Putamen (tissue), 1 donor: ENCODE results near the gene CANT1.
"Not testable (repeated sequence)": the region's sequence is repeated elsewhere in the genome, so short reads cannot be mapped to it uniquely, and the experiment has no call there.

Experiments used
- DNase-seq: peaks from one replicate; pipeline ENCODE4 v3.0.0-alpha.2; 2016; ENCODE audit warnings: low spot score

Gene CANT1

DNA sequence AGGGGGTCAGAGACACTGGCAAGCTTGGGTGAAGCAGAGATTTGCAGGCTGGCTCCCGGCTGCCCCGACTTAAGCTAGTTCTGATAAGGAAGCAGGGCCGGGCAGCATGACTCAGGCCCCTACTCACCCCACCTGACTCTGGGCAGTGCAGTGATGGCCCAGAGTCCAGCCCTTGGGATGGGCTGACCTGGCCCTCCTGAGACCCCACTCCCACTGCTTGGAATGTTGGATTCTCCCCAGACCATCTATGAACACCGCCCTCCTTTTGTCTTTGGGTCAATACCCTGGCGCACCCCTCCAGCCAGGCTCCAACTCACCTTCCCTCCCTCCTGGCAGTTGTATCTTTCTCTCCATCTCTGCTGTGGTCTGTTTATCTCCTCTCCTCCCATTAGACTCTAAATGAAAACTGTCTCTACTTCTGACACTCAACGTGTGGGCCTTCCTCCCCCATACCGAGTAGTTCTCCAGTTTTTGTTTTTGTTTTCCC is 50.9 kb downstream of the CANT1 start:
- DNase-seq: no peak

DNA sequence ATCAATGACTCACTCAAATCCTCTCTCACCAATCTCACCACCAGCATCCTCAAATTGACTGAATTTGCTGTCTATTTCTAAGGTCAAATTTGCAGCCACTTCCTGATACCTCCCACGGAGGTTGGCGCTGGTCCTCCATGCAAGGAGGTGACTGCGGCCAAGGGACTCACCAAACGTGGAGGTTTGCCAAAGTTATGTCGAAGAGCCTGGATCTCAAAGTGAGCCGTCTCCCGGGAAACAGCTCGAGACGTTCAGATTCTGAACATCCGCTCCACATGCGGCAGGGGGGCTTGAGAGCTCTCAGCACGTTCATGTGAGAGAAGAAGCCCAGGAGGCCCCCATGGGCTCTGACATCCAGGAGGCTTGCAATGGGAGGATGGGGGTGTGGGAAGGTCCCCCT is 52.4 kb downstream of the CANT1 start:
- DNase-seq: no peak

DNA sequence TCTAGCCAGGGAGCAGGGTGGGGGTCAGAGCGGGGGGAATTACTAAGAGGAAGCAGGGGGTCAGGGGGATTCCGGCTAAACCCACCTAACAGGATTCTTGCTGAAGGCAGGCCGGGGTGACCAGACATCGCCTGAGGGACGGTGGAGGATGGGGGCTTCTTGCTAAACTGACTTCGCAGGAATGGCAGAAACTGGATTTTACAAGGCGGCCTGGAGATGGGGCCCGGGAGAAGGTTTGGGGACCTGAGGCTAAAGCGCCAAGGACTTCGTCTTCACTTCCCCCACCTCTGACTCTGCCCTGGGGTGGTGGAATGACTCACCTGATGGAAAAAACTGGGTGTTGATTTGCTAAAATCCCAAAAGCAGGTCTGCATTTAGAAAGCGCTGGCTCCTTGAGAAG is 53.3 kb downstream of the CANT1 start:
- DNase-seq: no peak

DNA sequence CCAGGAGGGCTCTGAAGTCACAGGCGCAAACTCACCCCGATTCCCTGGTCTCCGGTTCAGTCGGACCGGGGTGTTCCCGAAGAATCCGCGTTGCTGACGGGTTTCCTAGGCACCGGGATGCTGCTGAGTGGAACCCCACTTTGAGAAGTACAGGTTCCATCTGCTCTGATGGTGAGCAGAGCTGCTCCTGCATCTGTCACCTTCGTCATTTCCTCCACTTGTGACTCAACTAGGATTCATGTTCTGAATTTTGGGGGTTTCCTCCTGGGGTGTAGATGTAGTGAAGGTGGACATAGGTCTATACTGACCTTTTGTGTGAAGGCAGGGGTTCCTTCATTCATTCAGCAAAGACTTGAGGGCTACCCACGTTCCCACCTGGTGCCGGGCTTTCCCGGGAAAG is 54.9 kb downstream of the CANT1 start:
- DNase-seq: no peak

DNA sequence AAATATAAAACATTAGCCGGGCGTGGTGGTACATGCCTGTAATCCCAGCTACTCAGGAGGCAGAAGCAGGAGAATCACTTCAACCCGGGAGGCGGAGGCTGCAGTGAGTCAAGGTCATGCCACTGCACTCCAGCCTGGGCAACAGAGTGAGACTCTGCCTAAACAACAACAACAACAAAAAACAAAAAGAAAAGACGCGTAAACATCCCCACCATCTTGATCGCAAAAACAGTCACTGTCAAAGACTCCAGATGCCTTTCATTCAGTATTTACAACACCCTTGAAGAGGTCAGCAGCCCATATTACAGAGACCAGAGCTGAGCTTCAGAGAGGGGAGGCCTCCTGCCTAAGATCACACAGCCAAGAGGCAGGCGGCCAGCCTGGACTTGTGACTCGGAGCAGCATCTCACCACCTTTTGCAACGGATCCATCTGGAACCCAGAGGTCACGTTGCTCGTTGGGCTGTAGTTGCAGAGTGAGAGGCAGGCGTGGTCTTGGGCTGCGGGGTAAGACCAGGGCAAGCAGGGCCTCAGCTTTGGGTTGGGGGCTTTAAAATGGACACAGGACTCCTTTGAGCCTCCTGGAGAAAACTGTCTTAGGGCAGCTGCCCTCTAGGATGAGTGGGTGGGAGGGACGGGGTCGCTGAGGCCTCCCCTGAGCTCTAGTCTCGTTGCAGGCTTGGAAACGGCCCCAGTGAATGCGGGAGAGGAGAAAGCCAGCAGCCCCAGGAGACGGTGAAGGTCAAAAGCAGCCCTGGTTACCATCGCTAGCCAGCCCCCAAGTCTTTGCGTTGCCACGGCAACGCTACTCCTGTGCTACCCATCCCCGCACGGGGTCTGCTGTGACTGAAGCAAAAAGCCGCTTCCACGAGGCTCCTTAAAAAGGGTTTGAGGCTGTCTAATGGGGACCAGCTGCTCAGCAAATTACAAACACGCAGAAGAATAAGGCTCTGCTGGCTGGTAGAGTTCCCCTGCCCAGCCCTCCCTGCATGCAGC is 55.9 kb downstream of the CANT1 start:
- no peak for DNase-seq

DNA sequence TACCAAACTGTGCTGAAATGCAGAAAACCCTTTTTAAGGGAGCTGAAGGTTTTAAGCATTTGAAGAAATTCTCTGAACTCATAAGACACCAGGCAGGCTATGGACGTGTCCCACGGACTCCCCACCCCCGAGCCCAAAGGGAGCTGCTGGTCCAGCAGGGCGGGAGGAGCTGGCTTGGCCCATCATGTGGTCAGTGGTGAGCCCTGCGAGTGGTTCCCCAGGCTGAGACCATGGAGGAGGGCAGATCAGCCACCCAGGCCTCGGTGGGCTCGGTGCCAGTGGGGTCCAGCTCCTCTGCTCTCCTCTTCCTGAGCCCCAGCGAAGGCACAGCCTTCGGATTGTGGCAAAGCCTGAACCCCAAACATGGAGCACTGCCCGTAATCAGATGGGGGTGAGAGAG is 56.9 kb downstream of the CANT1 start:
- DNase-seq: no peak

DNA sequence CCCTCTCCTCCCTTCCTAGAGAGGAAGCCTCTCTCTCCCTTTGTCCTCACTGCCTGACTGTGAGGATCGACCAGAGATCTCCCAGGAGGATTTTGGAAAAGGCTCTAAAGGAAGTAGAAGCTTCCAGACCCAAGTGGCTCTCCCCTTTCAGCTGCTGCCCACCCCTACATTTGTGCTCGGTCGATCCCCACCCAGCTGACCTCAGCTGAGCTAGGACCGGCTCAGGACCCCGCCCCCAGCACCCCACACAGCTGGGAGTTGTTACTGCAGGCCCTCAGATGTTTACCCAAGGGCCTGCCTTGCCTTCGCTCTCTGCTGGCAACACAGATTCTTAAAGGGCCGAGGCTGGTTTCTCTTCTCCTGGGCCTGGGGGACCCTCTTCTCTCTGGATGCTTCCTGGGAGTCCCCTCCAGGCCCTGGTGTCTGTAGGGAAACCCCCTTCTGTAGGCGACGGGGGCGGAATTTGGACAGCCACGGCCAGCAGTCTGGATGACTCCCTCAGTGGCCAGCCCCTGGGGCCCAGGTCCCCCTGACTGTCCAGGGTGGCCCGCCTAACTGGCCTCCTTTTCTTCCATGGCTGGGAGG is 57.5 kb downstream of the CANT1 start:
- no peak for DNase-seq

DNA sequence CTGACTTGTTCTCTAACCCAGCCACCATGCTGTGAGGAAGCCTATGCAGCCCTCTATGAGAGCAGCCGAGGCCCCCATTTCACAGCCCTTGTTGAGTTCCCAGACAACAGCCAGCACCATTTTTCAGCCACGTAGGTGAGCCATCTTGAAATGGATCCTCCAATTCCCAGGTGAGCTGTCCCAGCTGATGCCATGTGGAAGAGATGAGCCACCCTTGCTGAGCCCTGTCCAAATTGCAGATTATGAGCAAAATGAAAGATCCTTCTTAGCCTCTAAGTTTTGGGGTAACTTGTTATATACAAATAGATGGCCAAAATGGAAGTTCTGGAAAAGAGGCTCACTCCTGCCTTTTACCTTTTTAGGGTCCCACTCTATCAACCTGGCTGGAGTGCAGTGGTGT is 58.7 kb downstream of the CANT1 start:
- no peak for DNase-seq

DNA sequence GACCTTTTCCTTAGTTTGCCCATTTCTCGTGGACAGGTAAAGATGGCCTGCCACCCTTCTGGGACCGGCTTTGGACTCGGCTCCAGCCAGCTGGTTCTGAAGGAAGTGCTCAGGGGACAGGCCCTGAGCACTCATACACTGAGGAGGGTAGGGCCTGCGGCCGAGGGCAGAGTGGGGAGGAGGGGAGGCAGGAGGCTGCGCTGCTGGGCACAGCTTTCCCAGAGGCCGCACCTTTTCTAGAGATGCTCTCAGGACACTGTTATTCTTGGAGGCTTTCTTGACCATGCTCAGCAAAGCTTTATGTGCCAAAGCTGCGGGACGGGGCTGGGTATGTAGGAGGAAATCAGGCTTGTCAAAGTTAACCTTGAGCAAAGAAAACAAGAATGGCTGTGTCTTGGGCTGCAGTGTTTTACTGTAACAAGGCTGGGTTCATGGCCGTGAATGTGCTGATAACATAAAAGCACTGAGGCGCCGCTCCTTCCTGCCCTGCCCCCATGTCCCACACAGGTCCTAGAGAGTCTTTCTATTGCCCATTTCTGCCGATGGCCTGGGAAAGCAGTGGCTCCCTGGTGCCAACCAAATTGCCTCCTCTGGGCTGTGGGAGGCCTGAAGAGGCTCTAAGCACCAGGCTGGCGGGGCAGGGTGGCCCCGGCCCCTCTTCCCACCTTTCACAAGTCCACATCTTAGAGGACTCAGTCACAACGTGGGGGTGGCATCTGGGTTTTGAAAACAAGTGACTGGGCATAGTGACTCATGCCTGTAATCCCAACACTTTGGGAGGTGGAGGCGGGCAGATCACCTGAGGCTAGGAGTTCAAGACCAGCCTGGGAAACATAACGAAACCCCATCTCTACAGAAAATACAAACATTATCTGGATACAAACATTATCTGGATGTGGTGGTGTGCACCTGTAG is 62.1 kb downstream of the CANT1 start:
- no peak for DNase-seq

DNA sequence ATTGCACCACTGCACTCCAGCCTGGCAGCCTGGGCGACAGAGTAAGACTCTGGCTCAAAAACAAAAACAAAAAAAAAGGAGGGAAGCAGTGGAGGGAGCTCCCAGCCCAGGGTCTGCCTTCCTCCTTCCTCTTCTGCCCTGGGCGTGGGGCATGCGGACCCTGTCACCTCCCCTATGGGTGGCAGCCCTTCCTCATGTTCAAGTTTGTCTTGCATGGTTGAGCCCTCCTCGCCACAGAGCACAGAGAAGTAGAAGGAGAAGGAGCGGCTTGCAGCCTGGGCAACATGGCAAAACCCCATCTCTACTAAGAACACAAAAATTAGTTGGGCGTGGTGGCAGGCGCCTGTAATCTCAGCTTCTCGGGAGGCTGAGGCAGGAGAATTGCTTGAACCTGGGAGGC is 62.9 kb downstream of the CANT1 start:
- no peak for DNase-seq

DNA sequence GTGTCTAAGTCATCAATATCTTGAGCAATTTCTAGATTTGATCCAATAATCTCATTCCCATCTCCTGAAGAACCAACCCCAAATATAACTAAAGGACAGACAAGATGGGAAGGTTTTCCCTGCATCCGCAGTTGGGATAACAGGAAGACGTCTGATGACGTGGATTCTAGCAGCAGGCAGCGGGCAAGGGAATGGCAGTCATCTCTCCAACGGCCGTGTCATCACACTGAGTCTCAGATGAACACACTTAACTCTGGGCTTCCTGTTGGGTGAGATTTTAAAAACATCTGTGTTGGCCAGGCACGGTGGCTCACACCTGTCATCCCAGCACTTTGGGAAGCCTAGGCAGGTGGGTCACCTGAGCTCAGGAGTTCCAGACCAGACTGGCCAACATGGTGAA is 63.4 kb downstream of the CANT1 start:
- no peak for DNase-seq

DNA sequence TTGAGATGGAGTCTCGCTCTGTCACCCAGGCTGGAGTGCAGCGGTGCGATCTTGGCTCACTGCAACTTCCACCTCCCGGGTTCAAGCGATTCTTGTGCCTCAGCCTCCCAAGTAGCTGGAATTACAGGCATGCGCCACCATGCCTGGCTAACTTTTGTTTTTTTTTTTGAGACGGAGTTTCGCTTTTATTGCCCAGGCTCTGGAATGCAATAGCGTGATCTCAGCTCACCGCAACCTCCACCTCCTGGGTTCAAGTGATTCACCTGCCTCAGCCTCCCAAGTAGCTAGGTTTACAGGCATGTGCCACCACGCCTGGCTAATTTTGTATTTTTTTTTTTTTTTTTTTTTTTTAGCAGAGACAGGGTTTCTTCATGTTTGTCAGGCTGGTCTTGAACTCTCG is 64.1 kb downstream of the CANT1 start:
- DNase-seq: not testable (repeated sequence)

DNA sequence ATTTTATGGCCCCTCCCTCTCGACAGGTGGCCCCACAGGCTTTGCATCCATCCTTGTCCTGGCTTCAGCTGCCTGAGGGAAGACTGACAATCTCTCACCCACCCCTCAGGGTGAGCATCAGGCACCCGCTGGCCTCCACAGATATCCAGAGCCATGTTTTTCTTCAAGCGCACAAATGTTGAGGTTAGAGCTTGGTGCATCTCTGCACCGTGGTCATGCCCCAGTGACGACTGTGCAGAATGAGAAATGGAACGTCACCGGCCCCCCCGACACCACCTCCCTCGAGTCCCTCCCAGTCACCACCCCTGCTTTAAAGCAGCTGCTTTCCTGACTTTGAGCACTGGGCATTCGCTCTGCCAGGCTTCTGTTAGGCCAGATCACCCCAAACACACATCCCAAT is 64.6 kb downstream of the CANT1 start:
- no peak for DNase-seq

DNA sequence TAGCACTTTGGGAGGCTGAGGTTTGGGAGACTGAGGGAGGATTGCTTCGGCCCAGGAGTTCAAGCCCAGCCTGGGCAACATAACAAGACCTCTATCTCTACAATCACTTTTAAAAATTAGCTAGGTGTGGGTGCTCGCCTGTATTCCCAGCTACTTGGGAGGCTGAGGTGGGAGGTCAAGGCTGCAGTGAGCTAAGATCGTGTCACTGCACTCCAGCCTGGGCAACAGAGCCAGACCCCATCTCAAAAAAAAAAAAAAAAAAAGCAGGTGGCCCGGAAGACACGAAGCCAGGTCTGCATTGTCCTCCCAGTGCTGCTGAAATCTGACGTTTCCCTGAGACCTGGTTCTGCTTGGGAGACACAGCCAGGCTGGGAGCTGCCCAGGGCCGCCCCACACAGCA is 65.5 kb downstream of the CANT1 start:
- DNase-seq: no peak
